ENCODE results near the gene VWA7.
A peak's percentile ranks its signal among the peaks of the same experiment; 100 is the strongest.

The VWA7 gene

DNA sequence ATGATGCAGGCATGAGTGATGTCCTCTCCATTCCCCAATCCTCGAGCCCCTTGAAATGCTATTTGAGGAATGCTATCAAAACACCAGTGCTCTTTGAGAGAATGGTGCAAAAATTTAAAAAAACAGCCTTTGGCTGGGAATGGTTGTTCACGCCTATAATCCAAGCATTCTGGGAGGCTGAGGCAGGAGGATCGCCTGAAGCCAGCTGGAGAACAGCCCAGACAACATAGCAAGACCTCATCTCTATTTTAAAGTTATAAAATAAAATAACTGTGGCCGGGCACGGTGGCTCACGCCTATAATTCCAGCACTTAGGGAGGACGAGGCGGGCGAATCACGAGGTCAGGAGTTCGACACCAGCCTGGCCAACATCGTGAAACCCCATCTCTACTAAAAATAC lies 22.7 kb upstream of the VWA7 start:
- TF ChIP-seq, protein P1, sequence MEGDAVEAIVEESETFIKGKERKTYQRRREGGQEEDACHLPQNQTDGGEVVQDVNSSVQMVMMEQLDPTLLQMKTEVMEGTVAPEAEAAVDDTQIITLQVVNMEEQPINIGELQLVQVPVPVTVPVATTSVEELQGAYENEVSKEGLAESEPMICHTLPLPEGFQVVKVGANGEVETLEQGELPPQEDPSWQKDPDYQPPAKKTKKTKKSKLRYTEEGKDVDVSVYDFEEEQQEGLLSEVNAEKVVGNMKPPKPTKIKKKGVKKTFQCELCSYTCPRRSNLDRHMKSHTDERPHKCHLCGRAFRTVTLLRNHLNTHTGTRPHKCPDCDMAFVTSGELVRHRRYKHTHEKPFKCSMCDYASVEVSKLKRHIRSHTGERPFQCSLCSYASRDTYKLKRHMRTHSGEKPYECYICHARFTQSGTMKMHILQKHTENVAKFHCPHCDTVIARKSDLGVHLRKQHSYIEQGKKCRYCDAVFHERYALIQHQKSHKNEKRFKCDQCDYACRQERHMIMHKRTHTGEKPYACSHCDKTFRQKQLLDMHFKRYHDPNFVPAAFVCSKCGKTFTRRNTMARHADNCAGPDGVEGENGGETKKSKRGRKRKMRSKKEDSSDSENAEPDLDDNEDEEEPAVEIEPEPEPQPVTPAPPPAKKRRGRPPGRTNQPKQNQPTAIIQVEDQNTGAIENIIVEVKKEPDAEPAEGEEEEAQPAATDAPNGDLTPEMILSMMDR (IDR thresholded peaks at IDR 0.05; ENCODE audit: low read depth, low read length), result no peak
- H3K27ac ChIP-seq, result no peak overlapping the region
- H3K9me3 ChIP-seq (ENCODE audit: severe bottlenecking), result no peaks in the 10 kb centered on the region
- H3K4me3 ChIP-seq (ENCODE audit: low read depth, low read length), result no peak overlapping the region
- H3K36me3 ChIP-seq, result peaks cover 79% of the 10 kb centered on the region
- DNase-seq, result no peak
- no peaks in the 10 kb centered on the region for H3K27me3 ChIP-seq (ENCODE audit: insufficient read depth, low read depth, severe bottlenecking)

DNA sequence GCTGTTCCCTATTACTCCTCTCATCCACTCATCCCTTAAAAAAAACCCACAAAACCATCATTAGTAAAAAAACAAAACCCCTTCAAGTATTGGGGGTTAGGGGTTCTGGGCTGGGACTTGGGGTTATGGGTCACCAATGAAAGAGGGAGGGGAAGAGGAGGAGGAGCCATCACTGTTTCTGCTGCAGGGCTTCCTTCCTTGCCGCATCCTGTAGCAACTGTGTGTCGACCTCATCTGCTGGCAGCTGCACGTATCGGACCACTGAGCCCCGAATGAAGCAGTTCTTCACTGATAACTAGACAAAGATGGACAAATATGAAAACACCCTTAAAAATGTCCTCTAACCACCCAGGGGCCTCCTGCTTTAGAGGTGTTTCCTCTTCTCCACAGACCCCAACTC lies 20.5 kb upstream of the VWA7 start:
- TF ChIP-seq, protein P1 (IDR thresholded peaks at IDR 0.05; ENCODE audit: low read depth, low read length), result no peak
- H3K36me3 ChIP-seq, result peaks cover 68% of the 10 kb centered on the region
- no peaks in the 10 kb centered on the region for H3K9me3 ChIP-seq (ENCODE audit: severe bottlenecking)
- peak overlapping the region; percentile 93; the same call in 1 of the 2 replicates for H3K27ac ChIP-seq
- H3K4me3 ChIP-seq (ENCODE audit: low read depth, low read length), result no peak overlapping the region
- no peaks in the 10 kb centered on the region for H3K27me3 ChIP-seq (ENCODE audit: insufficient read depth, low read depth, severe bottlenecking)
- DNase-seq, result no peak

DNA sequence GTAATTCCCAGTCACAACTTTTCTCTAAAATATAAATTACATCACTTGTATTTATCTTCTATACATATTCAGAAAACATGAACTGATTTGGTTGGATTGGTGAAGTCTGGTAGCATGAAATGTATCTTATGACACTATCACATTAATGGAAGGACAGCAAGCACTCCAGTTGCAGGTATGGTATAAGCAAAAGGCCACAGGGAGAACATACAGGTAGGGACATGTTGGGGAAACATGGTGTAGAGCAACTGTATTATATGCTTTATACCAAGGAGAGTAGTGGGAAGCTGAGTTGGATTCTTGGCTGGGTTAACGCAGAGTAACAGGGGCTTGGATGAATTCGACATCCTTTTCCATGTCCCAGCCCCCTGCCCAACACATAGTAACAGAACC lies 19.9 kb upstream of the VWA7 start:
- no peak for DNase-seq
- H3K27ac ChIP-seq, result peak overlapping the region; percentile 93; the same call in 1 of the 2 replicates
- no peaks in the 10 kb centered on the region for H3K9me3 ChIP-seq (ENCODE audit: severe bottlenecking)
- no peak overlapping the region for H3K4me3 ChIP-seq (ENCODE audit: low read depth, low read length)
- peaks cover 68% of the 10 kb centered on the region for H3K36me3 ChIP-seq
- H3K27me3 ChIP-seq (ENCODE audit: insufficient read depth, low read depth, severe bottlenecking), result no peaks in the 10 kb centered on the region
- TF ChIP-seq, protein P1 (IDR thresholded peaks at IDR 0.05; ENCODE audit: low read depth, low read length), result no peak

DNA sequence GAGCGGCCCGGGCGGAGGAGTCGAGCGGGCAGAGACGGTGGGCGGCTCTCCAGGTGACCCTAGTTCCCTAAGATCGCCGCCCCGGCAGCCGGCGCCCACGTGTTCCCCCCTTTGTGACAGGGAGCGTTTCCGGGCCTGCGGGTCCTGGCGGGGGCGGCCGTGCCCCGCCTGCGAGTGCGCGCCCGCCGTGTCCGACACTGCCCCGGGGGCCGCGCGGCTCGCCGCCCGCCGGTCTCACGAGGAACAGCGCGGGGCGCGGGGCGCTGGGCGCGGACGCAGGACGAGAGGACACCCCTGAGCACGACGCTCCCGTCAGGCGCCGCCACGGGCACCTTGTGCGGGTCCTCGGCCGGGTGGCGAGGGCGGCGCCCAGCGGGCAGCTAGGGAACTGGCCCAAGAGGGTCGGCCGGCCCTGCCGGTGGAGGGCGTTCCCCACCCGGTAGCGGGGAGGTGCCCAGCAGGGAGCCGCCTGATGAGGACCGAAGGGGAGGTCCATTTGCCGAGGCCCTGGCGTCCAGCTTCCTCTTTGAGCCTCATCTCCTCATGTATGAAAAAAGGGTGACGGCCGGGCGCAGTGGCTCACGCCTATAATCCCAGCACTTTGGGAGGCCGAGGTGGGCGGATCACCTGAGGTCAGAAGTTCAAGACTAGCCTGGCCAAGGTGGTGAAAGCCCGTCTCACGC lies 18.6 kb upstream of the VWA7 start, which contains the start of gene VARS1:
Gene VARS1 (minus strand): TSS at position 137 of the 683 bp plus-strand sequence. CDS start 535 bp downstream, outside the sequence.
- peaks cover 69% of the 10 kb centered on the region for H3K36me3 ChIP-seq
- DNase-seq, result peak; percentile 99
- peak within 1 kb of the TSS; percentile 93 for H3K27ac ChIP-seq
- TF ChIP-seq, protein P1 (IDR thresholded peaks at IDR 0.05; ENCODE audit: low read depth, low read length), result peak; percentile 99
- no peaks in the 10 kb centered on the region for H3K27me3 ChIP-seq (ENCODE audit: insufficient read depth, low read depth, severe bottlenecking)
- no peaks in the 10 kb centered on the region for H3K9me3 ChIP-seq (ENCODE audit: severe bottlenecking)
- peak within 1 kb of the TSS; percentile 96 for H3K4me3 ChIP-seq (ENCODE audit: low read depth, low read length)

DNA sequence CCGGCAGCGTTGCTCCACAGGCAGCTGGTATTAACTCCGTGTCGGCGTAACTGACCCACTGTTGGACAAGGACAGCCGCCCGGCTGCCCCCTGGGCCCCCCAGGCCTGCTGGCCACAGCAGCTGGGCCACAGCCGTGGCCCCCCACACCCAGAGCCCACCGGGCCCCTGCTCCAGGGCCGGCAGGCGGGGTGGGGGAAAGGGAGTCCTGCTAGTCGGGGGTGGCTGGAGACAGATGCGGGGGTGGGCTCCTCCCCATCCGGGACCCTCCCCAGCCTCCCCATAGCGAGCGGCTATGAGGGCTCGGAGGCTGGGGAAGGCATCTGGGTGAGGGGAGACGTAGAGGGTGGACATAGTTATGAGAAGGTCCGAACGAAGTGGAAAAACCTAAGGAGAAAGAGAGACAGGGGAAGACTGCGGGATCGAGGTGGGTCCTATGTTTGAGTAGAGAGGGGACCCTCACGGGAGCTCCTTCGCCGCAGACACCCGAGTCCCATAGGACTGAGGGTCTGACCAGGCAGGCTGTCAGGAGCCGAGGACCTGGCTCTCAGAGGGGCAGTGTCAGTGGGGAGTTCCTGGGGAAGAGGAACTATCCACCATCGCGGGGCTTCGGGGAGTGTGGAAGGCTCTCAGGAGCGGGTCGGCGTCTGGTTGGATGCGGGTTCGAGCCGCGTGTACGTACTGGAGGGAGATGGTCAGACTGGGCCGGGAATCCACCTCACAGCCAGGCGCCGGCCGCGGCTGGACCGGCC lies 17.9 kb upstream of the VWA7 start:
- TF ChIP-seq, protein P1 (IDR thresholded peaks at IDR 0.05; ENCODE audit: low read depth, low read length), result no peak
- Histone ChIP-seq H3K27me3 (ENCODE audit: insufficient read depth, low read depth, severe bottlenecking) (no peaks in the 10 kb centered on the region), H3K36me3 (peaks cover 68% of the 10 kb centered on the region), H3K4me3 (ENCODE audit: low read depth, low read length) (peak overlapping the region; percentile 96), H3K27ac (peak overlapping the region; percentile 93), H3K9me3 (ENCODE audit: severe bottlenecking) (no peaks in the 10 kb centered on the region)
- DNase-seq, result no peak
